Measurements from ENCODE around the gene TCERG1L.

TCERG1L gene

GRCh38 chr10:131187926-131188325 lies 123.6 kb downstream of the TCERG1L start:
- Histone ChIP-seq H3K36me3 (ENCODE audit: insufficient read depth, low read length) (no peaks in the 10 kb centered on the region), H3K27me3 (ENCODE audit: insufficient read depth, low read length, poor library complexity, severe bottlenecking) (no peaks in the 10 kb centered on the region), H3K79me2 (ENCODE audit: insufficient read depth, low read length) (no peaks in the 10 kb centered on the region), H4K20me1 (ENCODE audit: insufficient read depth, low read length, poor library complexity, severe bottlenecking) (no peaks in the 10 kb centered on the region), H3K9me3 (ENCODE audit: insufficient read depth, low read depth, low read length) (no peaks in the 10 kb centered on the region), H3K4me3 (ENCODE audit: low read length, poor library complexity, severe bottlenecking) (no peak overlapping the region), H3F3A (ENCODE audit: low read depth) (no peaks in the 10 kb centered on the region), H3K9me2 (replicated peaks; ENCODE audit: low read depth, low read length) (no peaks in the 10 kb centered on the region), H3K4me1 (ENCODE audit: insufficient read depth, low read length, poor library complexity, severe bottlenecking) (no peaks in the 10 kb centered on the region), H3K4me2 (ENCODE audit: low read depth, low read length, poor library complexity, severe bottlenecking) (no peak overlapping the region), H3K9ac (ENCODE audit: low read depth, low read length, poor library complexity, severe bottlenecking) (no peak overlapping the region), H2AFZ (ENCODE audit: low read length) (no peak overlapping the region)
- TF ChIP-seq EZH2phosphoT487 (IDR thresholded peaks at IDR 0.05; ENCODE audit: borderline replicate concordance) = no peak
- TF ChIP-seq, protein P1, sequence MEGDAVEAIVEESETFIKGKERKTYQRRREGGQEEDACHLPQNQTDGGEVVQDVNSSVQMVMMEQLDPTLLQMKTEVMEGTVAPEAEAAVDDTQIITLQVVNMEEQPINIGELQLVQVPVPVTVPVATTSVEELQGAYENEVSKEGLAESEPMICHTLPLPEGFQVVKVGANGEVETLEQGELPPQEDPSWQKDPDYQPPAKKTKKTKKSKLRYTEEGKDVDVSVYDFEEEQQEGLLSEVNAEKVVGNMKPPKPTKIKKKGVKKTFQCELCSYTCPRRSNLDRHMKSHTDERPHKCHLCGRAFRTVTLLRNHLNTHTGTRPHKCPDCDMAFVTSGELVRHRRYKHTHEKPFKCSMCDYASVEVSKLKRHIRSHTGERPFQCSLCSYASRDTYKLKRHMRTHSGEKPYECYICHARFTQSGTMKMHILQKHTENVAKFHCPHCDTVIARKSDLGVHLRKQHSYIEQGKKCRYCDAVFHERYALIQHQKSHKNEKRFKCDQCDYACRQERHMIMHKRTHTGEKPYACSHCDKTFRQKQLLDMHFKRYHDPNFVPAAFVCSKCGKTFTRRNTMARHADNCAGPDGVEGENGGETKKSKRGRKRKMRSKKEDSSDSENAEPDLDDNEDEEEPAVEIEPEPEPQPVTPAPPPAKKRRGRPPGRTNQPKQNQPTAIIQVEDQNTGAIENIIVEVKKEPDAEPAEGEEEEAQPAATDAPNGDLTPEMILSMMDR (conservative IDR thresholded peaks at IDR 0.05; ENCODE audit: low read length) = no peak

- no peaks in the 10 kb centered on the region for H3K9me2 ChIP-seq (replicated peaks; ENCODE audit: low read depth, low read length)
- no peak overlapping the region for H3K4me3 ChIP-seq (ENCODE audit: low read length, poor library complexity, severe bottlenecking)
- no peak overlapping the region for H3K4me2 ChIP-seq (ENCODE audit: low read depth, low read length, poor library complexity, severe bottlenecking)
- H3F3A ChIP-seq (ENCODE audit: low read depth) = no peaks in the 10 kb centered on the region
- no peak for TF ChIP-seq EZH2phosphoT487 (IDR thresholded peaks at IDR 0.05; ENCODE audit: borderline replicate concordance)
- TF ChIP-seq, protein P1 (conservative IDR thresholded peaks at IDR 0.05; ENCODE audit: low read length) = no peak
- no peaks in the 10 kb centered on the region for H3K4me1 ChIP-seq (ENCODE audit: insufficient read depth, low read length, poor library complexity, severe bottlenecking)
- H3K9ac ChIP-seq (ENCODE audit: low read depth, low read length, poor library complexity, severe bottlenecking) = no peak overlapping the region
- no peaks in the 10 kb centered on the region for H3K9me3 ChIP-seq (ENCODE audit: insufficient read depth, low read depth, low read length)
- H3K27me3 ChIP-seq (ENCODE audit: insufficient read depth, low read length, poor library complexity, severe bottlenecking) = no peaks in the 10 kb centered on the region
- H4K20me1 ChIP-seq (ENCODE audit: insufficient read depth, low read length, poor library complexity, severe bottlenecking) = no peaks in the 10 kb centered on the region
- H3K79me2 ChIP-seq (ENCODE audit: insufficient read depth, low read length) = no peaks in the 10 kb centered on the region
- no peaks in the 10 kb centered on the region for H3K36me3 ChIP-seq (ENCODE audit: insufficient read depth, low read length)
- no peak overlapping the region for H2AFZ ChIP-seq (ENCODE audit: low read length)
Measured at GRCh38 chr10:131187274-131187673, 124.2 kb downstream of the TCERG1L start.

DNA sequence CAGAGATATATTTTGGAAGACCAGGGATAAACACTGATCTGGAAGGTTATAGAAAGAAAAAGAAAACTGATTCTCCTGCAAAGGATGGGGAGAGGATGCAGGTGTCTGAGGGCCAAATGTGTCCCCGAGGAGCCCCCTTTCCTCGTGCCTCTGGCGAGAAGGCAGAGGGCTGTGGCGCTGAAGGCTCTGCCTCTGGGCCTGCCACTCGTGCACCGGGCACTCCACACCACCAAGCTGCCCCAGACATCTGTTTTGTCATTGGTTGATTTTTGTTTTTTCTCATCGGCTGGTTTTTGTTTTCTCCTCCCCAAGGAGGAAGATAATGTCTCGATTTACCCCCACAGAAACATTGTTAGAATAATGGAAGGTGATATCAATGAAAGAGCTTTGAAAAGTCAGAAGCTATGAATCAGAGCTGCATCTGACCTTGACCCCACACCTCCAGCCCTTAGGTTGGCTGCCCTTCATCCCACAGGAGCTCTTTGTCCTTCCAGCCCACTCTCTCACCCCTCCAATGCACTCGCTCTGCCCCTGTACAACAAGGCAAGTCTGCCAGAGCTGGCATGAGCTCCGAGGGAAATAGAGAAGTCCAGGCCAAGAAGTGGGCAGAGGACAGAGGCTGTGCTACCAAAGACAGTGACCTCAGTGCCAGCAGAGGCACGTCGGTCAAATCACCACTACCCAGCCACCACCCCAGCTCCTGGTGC lies 124.8 kb downstream of the TCERG1L start:
- no peak for TF ChIP-seq EZH2phosphoT487 (IDR thresholded peaks at IDR 0.05; ENCODE audit: borderline replicate concordance)
- TF ChIP-seq, protein P1 (conservative IDR thresholded peaks at IDR 0.05; ENCODE audit: low read length) = no peak

More for the DNA sequence above, 124.8 kb downstream of the TCERG1L start:
- H3K9ac ChIP-seq (ENCODE audit: low read depth, low read length, poor library complexity, severe bottlenecking) = no peak overlapping the region
- no peaks in the 10 kb centered on the region for H3F3A ChIP-seq (ENCODE audit: low read depth)
- H3K9me2 ChIP-seq (replicated peaks; ENCODE audit: low read depth, low read length) = no peaks in the 10 kb centered on the region
- H3K27me3 ChIP-seq (ENCODE audit: insufficient read depth, low read length, poor library complexity, severe bottlenecking) = no peaks in the 10 kb centered on the region
- H3K4me1 ChIP-seq (ENCODE audit: insufficient read depth, low read length, poor library complexity, severe bottlenecking) = no peaks in the 10 kb centered on the region
- H4K20me1 ChIP-seq (ENCODE audit: insufficient read depth, low read length, poor library complexity, severe bottlenecking) = no peaks in the 10 kb centered on the region
- H3K4me2 ChIP-seq (ENCODE audit: low read depth, low read length, poor library complexity, severe bottlenecking) = no peak overlapping the region
- H3K9me3 ChIP-seq (ENCODE audit: insufficient read depth, low read depth, low read length) = no peaks in the 10 kb centered on the region
- H2AFZ ChIP-seq (ENCODE audit: low read length) = no peak overlapping the region
- no peak overlapping the region for H3K4me3 ChIP-seq (ENCODE audit: low read length, poor library complexity, severe bottlenecking)
- no peaks in the 10 kb centered on the region for H3K36me3 ChIP-seq (ENCODE audit: insufficient read depth, low read length)
- no peaks in the 10 kb centered on the region for H3K79me2 ChIP-seq (ENCODE audit: insufficient read depth, low read length)
